GM23248 (cell line): ENCODE results near the gene PSMA7.

Experiments used
- EZH2 ChIP-seq: fragments of 200-600 bp; sonication (generic); IDR thresholded peaks from 2 replicates; pipeline ENCODE4 v1.6.1; 2018; ENCODE audit warnings: antibody characterized with exemption, mild to moderate bottlenecking; ENCODE audit not compliant: insufficient read depth, poor library complexity, severe bottlenecking
- EZH2phosphoT487 ChIP-seq: fragments of 200-600 bp; sonication (generic); IDR thresholded peaks from 2 replicates; pipeline ENCODE4 v1.6.1; 2018; ENCODE audit warnings: antibody characterized with exemption, moderate library complexity, mild to moderate bottlenecking, low read depth; ENCODE audit not compliant: insufficient read depth

- TF ChIP-seq EZH2phosphoT487 = no peak
- TF ChIP-seq EZH2 = no peak
These were observed 28.1 kb upstream of the PSMA7 start for GRCh38 chr20:62171245-62171644.
